Stimulated activated CD8-positive, alpha-beta memory T cell treated with anti-CD3 and anti-CD28 coated beads, Interleukin-7, amount 100 ng/mL, for 1 hour (primary cell): Measurements from ENCODE around the gene ITGA2B.
"Not testable (repeated sequence)": the region's sequence is repeated elsewhere in the genome, so short reads cannot be mapped to it uniquely, and the experiment has no call there.

ENCODE experiments used
- DNase-seq, 2 donors: peaks; one replicate each; pipeline ENCODE4 v3.0.0-alpha.2; 2020; ENCODE audit warnings: low read depth in 2 of 2

ITGA2B gene

GRCh38 chr17:44351961-44352827 is 37.3 kb downstream of the ITGA2B start:
- no peak for DNase-seq

DNA sequence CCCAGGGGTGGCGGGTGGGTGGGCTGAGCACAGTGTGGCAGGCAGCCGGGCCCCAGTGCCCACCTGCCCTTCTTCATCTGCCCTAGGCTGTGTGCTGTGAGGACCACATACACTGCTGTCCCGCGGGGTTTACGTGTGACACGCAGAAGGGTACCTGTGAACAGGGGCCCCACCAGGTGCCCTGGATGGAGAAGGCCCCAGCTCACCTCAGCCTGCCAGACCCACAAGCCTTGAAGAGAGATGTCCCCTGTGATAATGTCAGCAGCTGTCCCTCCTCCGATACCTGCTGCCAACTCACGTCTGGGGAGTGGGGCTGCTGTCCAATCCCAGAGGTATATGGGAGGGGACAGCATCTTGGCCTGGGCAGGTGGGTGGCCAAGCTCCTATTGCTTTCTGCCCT is 38.0 kb downstream of the ITGA2B start:
- DNase-seq: no peak

DNA sequence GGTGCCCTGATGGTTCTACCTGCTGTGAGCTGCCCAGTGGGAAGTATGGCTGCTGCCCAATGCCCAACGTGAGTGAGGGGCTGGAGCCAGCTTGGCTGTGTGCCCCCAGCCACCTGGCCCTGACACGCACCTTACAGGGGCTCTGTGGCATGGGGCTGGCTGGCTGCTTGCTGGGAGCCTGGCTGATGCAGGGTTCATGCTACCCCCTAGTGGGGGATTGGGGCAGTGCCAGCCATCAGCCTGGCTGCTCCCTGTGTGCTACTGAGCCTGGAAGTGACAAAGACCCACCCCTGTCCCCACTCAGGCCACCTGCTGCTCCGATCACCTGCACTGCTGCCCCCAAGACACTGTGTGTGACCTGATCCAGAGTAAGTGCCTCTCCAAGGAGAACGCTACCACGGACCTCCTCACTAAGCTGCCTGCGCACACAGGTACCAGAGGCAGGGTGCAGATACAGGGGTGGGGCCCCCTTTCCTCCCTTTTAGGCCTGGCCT is 38.7 kb downstream of the ITGA2B start:
- DNase-seq: peak in 1 of 2 donors; percentile 58

- no peak for DNase-seq
Measured at GRCh38 chr17:44349553-44350070, 39.8 kb downstream of the ITGA2B start.

- no peak for DNase-seq
Measured at GRCh38 chr17:44348988-44349364, 40.5 kb downstream of the ITGA2B start.

DNA sequence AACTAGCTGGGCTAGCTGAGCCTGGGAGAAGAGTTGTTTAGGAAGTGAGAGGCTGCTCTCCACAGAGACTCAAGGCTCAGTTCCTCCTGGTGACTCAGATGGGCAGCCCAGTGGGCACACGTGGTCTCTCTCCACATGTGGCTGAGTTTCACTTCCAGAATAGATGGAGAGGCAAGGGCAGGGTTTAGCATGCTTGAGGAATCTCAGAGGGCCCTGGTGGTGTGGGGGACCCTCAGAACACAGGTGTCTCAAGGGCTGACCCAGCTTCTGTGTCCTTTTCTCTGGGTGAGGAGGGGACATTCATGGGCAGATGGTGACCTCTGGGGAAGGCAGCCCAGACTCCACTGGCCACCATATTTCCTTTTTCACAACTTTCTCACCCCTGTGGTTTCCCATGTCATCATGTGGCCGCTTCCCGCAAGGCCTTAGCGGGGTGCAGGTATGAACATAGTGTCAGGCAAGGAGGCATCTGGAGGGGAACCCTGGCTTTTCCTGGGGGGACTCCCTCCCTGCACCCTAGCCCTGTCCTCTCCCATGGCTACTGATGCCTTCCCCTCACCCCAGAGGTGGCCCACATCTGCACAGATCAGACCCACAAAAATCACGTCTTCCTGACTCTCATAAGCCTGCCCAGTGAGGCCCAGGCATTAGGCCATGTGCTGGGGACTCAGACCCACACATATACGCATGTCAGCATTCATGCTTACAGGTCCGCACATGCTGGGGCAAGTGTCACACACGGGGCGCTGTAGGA is 41.0 kb downstream of the ITGA2B start:
- DNase-seq: no peak

DNA sequence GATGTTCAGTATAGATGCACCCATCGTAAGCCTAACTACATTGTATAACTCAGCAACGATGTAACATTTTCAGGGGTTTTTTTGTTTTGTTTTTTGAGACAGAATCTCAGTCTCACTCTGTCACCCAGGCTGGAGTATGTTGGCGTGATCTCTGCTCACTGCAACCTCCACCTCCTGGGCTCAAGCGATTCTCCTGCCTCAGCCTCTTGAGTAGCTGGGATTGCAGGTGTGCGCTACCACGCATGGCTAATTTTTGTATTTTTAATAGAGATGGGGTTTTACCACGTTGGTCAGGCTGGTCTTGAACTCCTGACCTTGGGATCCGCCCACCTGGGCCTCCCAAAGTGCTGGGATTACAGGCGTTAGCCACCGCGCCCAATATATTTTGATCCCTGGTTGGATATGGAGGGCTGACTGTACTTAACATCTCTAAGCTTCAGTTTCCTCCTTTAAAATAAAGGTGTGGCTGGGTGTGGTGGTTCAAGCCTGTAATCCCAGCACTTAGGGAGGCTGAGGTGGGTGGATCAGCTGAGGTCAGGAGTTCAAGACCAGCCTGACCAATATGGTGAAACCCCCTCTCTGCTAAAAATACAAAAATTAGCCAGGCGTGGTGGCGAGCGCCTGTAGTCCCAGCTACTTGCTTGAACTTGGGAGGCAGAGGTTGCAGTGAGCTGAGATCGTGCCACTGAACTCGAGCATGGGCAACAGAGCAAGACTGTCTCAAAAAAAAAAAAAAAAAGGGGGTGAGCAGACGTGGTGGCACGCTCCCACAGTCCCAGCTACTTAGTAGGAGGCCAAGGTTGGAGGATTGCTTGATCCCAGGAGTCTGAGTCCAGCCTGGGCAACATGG is 42.0 kb downstream of the ITGA2B start:
- not testable (repeated sequence) for DNase-seq

DNA sequence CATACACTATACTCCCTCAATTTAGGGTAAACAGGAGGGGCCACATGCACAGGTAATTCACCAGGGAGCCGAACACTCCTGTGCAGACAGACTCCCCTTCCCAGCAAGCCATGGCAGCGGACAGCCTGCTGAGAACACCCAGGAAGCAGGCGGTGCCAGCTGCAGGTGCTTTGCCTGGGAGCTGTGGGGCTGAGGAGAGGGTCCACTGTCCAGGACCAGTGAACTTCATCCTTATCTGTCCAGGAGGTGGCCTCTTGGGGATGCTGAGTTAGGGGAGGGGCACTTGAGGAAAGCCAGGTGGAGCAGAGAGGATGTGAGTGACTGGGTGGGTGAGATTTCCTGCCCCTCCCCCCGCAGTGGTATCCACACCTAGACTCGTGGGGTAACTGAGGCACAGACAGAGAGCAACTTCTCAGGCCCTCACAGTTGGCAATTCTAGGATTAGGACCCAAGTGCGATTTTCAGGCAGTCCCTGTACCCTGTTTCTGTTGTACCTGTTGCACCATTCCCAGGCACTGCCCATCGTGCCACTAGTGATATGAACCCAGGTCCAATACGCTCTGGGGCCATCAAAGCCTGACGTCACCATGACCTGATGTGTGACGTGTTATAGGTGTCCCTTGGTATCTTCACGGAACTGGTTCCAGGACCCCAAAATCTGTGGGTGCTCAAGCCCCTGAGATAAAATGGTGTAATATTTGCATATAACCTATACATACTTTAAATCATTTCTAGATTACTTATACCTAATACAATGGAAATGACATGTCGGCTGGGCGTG is 43.2 kb downstream of the ITGA2B start:
- DNase-seq: no peak

DNA sequence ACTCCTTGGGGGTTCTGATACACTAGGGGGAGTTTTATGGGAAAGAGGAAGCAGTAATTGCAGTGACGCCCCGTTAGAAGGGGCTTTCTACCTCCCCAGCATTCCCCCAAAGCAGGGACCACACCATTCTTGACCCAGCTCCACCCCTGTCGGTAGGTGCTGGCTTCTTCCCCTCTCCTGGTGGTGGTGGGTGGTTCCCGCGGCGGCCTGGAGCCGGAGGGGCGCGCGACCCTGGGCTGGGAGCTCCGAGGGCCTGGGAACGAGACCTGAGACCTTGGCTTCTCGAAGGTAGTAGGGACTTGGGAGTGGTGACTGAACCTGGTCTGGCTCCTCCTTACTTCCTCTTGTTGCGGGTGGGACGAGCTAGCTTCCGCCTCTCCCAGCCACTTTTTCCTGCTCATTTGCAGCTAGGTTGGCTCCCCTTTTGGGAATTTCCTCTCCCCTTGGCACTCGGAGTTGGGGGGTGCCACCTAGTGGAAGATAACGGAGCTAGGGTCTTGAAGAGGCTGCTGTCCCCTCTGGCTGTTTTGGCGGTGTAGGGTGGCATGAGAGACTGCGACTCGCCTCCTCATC is 43.9 kb downstream of the ITGA2B start:
- peak in 1 of 2 donors; percentile 29 for DNase-seq

GRCh38 chr17:44344939-44345453 is 44.5 kb downstream of the ITGA2B start, which contains the start of gene GRN:
GRN (plus strand) TSS chr17:44345302; CDS start chr17:44349165, 3,863 bp downstream.
- DNase-seq: peak; percentile 70 to 71

DNA sequence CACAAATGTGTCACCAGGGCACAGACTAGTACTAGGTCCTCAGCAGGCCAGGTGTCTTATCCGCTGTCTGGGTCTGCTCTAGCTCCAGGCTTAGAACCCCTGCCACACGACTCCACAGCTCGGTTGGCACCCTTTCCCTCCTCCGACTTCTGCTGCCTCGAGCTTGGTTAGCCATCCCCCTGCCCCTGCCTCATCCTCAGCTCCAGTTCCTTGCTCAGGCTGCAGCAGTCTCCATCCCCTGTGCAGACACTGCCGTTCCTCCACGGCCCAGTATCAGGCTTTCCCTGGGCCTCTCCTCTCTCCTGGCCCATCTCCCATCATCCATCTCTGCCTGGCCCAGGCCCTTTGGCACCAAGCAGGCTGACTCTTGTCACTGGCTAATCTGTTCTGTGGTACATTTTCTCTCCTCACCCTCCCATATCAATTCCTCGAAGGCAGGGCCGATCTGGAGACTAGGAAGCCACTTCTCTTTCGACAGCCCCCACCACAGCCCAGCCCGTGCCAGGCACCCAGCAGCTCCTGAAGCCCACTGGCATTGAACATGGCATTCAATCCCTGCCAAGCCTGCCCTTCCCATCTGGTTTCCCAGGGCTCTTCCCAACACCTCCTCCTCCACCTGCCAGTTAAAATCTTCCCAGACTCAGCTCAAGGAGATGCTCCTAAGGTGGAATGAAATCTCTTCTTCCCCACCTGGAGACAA is 45.8 kb downstream of the ITGA2B start:
- no peak for DNase-seq

- not testable (repeated sequence) for DNase-seq
Measured at GRCh38 chr17:44340553-44340952, 48.9 kb downstream of the ITGA2B start.

GRCh38 chr17:44338702-44339101 is 50.7 kb downstream of the ITGA2B start:
- DNase-seq: no peak

GRCh38 chr17:44335968-44336367 is 53.5 kb downstream of the ITGA2B start:
- no peak for DNase-seq

- no peak for DNase-seq
Measured at GRCh38 chr17:44335564-44335963, 53.9 kb downstream of the ITGA2B start.

- no peak for DNase-seq
Measured at GRCh38 chr17:44334727-44335126, 54.7 kb downstream of the ITGA2B start.

DNA sequence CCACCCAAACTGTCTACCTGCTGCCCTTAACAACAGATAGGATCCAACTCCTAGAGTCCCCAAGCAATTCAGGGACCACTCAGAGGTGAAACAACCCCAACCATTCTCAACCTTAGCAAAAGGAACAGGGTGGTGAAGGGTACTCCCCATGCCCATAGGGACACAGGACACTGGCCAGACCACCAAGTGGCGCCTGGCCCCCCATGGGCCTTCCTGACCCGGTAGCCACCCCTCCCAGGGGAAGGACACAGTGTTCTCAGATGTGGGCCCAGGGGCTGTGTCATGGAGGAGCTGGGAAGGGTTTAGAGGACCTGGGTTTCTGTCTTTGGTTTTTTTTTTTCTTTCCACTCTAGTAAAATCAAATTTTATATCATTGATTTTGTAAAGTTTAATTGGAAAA is 55.1 kb downstream of the ITGA2B start:
- no peak for DNase-seq

GRCh38 chr17:44333371-44333770 is 56.1 kb downstream of the ITGA2B start:
- no peak for DNase-seq

DNA sequence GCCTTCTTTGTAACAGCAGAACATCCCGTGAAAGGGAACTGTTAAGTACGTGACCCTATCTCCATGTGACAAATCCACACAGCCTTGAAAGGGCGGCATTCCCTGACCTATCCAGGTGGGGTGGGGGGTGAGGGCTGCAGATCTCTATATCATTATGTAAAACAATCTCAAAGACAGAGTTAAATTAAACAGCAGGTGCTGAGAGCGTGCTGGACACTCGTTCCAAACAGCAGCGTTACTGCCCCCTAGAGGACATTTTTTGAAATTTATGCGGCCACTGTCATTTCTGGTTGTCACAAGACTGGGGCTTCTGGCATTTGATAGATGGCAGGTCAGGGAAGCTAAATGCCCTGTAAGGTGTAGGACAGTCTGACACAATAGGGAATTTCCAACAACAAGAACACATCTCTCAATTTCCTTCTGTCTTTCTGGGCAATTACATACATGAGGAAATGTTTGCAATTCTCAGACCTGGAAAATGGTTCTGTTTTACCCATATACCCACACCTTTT is 58.1 kb downstream of the ITGA2B start:
- peak in 1 of 2 donors; percentile 46 for DNase-seq
